SIG-M5 treated with dmso at 0.1 percent for 504 hours (cell line): ENCODE data around the gene TRAPPC8.

Source experiments
- DNase-seq: peaks from one replicate; lab custom pipeline; 2025; ENCODE audit not compliant: unreplicated experiment; lab: John Stamatoyannopoulos, UW

TRAPPC8 gene

GRCh38 chr18:31793531-31793930, 149.4 kb downstream of the TRAPPC8 start:
- no peak for DNase-seq

- DNase-seq, result no peak
These were observed 150.4 kb downstream of the TRAPPC8 start for GRCh38 chr18:31792580-31792911.

- peak; percentile 89 for DNase-seq
These were observed 150.9 kb downstream of the TRAPPC8 start for GRCh38 chr18:31791817-31792579.

GRCh38 chr18:31789409-31789808, 153.5 kb downstream of the TRAPPC8 start:
- no peak for DNase-seq

- DNase-seq, result peak; percentile 30
These were observed 159.9 kb downstream of the TRAPPC8 start for GRCh38 chr18:31783059-31783458.
